ENCODE results near the gene PSMC2.

- TF ChIP-seq CTCF (IDR thresholded peaks at IDR 0.05) (no peak), POLR2A (IDR thresholded peaks at IDR 0.05) (no peak), EP300 (IDR thresholded peaks at IDR 0.05) (no peak)
Measured at GRCh38 chr7:103412151-103412550, 64.7 kb downstream of the PSMC2 start.
